Kidney (tissue), 14 donors: Measurements from ENCODE around the gene GSTM2. TPM values are rescaled to one million over a fixed set of nuclear protein-coding genes. Genes with fewer than 3 reads are reported as not detected.

Experiments
- DNase-seq, 5 donors: peaks; one replicate each; pipeline ENCODE4 v3.0.0-alpha.2; 2013 to 2020
- FAIRE-seq: peaks from 2 replicates; lab custom pipeline; 2012; peaks lifted over from hg19 to GRCh38; lab: Jason Lieb, UNC
- H3K27ac ChIP-seq, 2 donors: one replicate each; pipeline ENCODE4 v1.7.0; 2013; ENCODE audit warnings: low read depth in 2 of 2, low read length in 2 of 2, inconsistent platforms in 1 of 2
- H3K27me3 ChIP-seq: one replicate; pipeline ENCODE4 v1.7.1; 2013; ENCODE audit warnings: low read length, inconsistent platforms; ENCODE audit not compliant: control insufficient read depth, insufficient read depth
- H3K36me3 ChIP-seq, 3 donors: one replicate each; pipeline versions ENCODE4 v1.7.0 to v1.7.1; 2013; ENCODE audit warnings: low read length in 3 of 3, control low read depth in 1 of 3, inconsistent platforms in 1 of 3; ENCODE audit not compliant: insufficient read depth in 3 of 3, control insufficient read depth in 2 of 3
- H3K4me1 ChIP-seq, 3 donors: one replicate each; pipeline versions ENCODE4 v1.7.0 to v1.7.1; 2013; ENCODE audit warnings: low read length in 3 of 3, inconsistent platforms in 1 of 3, low read depth in 1 of 3; ENCODE audit not compliant: control insufficient read depth in 2 of 3, insufficient read depth in 2 of 3
- H3K4me3 ChIP-seq, 3 donors: one replicate each; pipeline versions ENCODE4 v1.7.0 to v1.8.1; 2013; ENCODE audit warnings: low read length in 3 of 3, control low read depth in 1 of 3, inconsistent platforms in 1 of 3
- H3K9ac ChIP-seq, 3 donors: one replicate each; pipeline versions ENCODE4 v1.7.0 to v1.7.1; 2013; ENCODE audit warnings: low read length in 3 of 3, control low read depth in 1 of 3, inconsistent platforms in 1 of 3
- H3K9me3 ChIP-seq, 3 donors: one replicate each; pipeline versions ENCODE4 v1.7.0 to v1.7.1; 2013; ENCODE audit warnings: low read length in 3 of 3, control low read depth in 1 of 3, inconsistent platforms in 1 of 3; ENCODE audit not compliant: control insufficient read depth in 2 of 3, insufficient read depth in 1 of 3
- intact Hi-C: fragments of 100-400 bp; cut with DNase I; formaldehyde crosslinking; loops from one replicate; pipeline ENCODE4 v1.11.1; 2022
- polyA plus RNA-seq: library from polyadenylated mRNA; stranded (reverse); fragments of 350-450 nt; fragmentation: Illumina TruSeq; extraction: RNeasy Lipid Tissue Mini Kit (QIAGEN cat#74804); gene quantifications from one replicate; pipeline ENCODE4 v1.2.3, GENCODE V29; 2014; ENCODE audit warnings: low read depth, low replicate concordance; ENCODE audit not compliant: insufficient read depth
- total RNA-seq: library from RNA; stranded (reverse); fragmentation: NEBNext Ultra II Directional; extraction: Animal tissue kit (Norgen Biotek cat#: 25700); gene quantifications from one replicate; pipeline ENCODE4 v1.2.1, GENCODE V29; 2021
- TF ChIP-seq, protein P1 (sequence below): IDR thresholded peaks from 3 replicates; pipeline ENCODE4 v1.5.1; 2012; ENCODE audit warnings: mild to moderate bottlenecking, moderate library complexity, borderline replicate concordance; ENCODE audit not compliant: insufficient read depth; ENCODE audit errors: extremely low read depth
- donor health status: control.
- donor health status: control.
- donor health status: control.
- donor health status: control.
- donor health status: control.
- donor health status: DM: yes; HTN: yes; CAD: no.
- donor health status: Normal renal cell carcinoma (clear cell type).

The GSTM2 gene
- total and polyA plus RNA-seq, 2 donors from 2014 or later, result 47.1 to 116 TPM

- Histone ChIP-seq H3K36me3 (no peaks in the 10 kb centered on the region), H3K9me3 (no peaks in the 10 kb centered on the region), H3K27ac (no peak overlapping the region), H3K27me3 (no peaks in the 10 kb centered on the region), H3K4me3 (no peak overlapping the region), H3K4me1 (peaks cover 0 to 5% (median 4%) of the 10 kb centered on the region in 3 donors), H3K9ac (no peak overlapping the region)
- TF ChIP-seq, protein P1, sequence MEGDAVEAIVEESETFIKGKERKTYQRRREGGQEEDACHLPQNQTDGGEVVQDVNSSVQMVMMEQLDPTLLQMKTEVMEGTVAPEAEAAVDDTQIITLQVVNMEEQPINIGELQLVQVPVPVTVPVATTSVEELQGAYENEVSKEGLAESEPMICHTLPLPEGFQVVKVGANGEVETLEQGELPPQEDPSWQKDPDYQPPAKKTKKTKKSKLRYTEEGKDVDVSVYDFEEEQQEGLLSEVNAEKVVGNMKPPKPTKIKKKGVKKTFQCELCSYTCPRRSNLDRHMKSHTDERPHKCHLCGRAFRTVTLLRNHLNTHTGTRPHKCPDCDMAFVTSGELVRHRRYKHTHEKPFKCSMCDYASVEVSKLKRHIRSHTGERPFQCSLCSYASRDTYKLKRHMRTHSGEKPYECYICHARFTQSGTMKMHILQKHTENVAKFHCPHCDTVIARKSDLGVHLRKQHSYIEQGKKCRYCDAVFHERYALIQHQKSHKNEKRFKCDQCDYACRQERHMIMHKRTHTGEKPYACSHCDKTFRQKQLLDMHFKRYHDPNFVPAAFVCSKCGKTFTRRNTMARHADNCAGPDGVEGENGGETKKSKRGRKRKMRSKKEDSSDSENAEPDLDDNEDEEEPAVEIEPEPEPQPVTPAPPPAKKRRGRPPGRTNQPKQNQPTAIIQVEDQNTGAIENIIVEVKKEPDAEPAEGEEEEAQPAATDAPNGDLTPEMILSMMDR, result no peak
- peak in 1 of 5 donors; percentile 67 for DNase-seq
- FAIRE-seq, result no peak
- intact Hi-C loops, result loop anchor here (5.0 kb wide), 1 partner anchor 128 kb away; no protein-coding TSS in a partner anchor
Observed at GRCh38 chr1:109644670-109645069, 23.2 kb upstream of the GSTM2 start.

DNA sequence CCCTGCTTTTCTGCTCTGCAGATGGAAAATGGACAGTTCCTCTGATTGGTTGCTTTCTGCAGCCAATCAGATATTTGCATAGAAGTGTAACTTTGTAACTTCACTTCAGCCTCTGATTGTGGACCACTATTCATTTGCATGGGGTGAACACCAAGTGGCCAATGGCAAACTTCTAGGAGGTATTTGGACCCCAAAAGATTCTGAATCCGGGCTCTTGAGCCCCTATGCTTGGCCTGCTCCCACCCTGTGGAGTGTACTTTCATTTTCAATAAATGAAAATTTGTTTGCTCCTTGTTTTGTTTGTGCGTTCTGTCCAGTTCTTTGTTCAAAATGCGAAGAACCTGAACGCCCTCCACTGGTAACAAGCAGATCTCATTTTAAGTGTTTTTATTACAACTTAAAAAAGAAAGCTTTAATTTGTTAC, 18.4 kb upstream of the GSTM2 start:
- FAIRE-seq (peak; percentile 42), DNase-seq (peak in 2 of 5 donors; percentile 30 to 77)
- H3K27ac ChIP-seq, result no peak overlapping the region
- TF ChIP-seq, protein P1, result peak; percentile 31
- H3K9ac ChIP-seq, result peak overlapping the region in 1 of 3 donors; percentile 4
- peak overlapping the region in 2 of 3 donors; percentile 2 to 50 for H3K4me3 ChIP-seq
- H3K27me3 ChIP-seq, result no peaks in the 10 kb centered on the region
- intact Hi-C loops, result no loop called here
- H3K4me1 ChIP-seq, result peaks cover 0 to 2% (median under 1%) of the 10 kb centered on the region in 3 donors
- no peaks in the 10 kb centered on the region for H3K9me3 ChIP-seq
- H3K36me3 ChIP-seq, result no peaks in the 10 kb centered on the region

GRCh38 chr1:109650609-109651008, 17.2 kb upstream of the GSTM2 start:
- H3K27me3 ChIP-seq, result no peaks in the 10 kb centered on the region
- peaks cover 0 to 8% (median 4%) of the 10 kb centered on the region in 3 donors for H3K4me1 ChIP-seq
- DNase-seq, result no peak
- TF ChIP-seq, protein P1, result no peak
- no peaks in the 10 kb centered on the region for H3K36me3 ChIP-seq
- intact Hi-C loops, result no loop called here
- no peak overlapping the region for H3K27ac ChIP-seq
- FAIRE-seq, result no peak
- H3K9me3 ChIP-seq, result no peaks in the 10 kb centered on the region
- no peak overlapping the region for H3K9ac ChIP-seq
- no peak overlapping the region for H3K4me3 ChIP-seq

DNA sequence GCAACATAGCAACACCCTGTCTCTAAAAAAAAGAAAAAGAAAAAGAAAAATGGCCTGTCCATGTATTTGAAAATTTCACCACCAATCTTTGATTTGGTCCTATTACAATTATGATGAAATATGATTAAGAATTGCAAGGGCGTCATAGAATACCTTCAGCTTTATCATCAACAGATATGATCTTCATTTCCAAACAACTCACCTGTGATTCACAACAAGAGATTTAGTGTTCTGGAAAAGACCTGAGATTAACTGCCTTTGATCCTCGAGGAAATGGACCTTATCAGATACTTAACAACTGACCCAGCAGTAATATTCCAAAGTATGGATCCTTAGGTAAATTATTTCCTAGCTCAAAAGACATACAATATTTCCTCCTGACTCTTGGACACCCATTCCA, 15.5 kb upstream of the GSTM2 start:
- DNase-seq, result no peak
- Histone ChIP-seq H3K9me3 (no peaks in the 10 kb centered on the region), H3K36me3 (no peaks in the 10 kb centered on the region), H3K27ac (no peak overlapping the region), H3K27me3 (no peaks in the 10 kb centered on the region), H3K4me3 (no peak overlapping the region), H3K4me1 (peaks cover 0 to 11% (median 4%) of the 10 kb centered on the region in 3 donors), H3K9ac (no peak overlapping the region)
- intact Hi-C loops, result no loop called here
- FAIRE-seq, result no peak
- TF ChIP-seq, protein P1, result no peak
